ENCODE measurements around the gene LRP5. TPM values are rescaled to one million over a fixed set of nuclear protein-coding genes. Genes with fewer than 3 reads are reported as not detected.

LRP5 gene
- total and polyA plus RNA-seq, 2 experiments from 2014 or later, result 26.9 to 51.1 TPM

- TF ChIP-seq POLR2AphosphoS5 (IDR thresholded peaks at IDR 0.05; ENCODE audit: low read depth) (no peak), EZH2 (IDR thresholded peaks at IDR 0.05; ENCODE audit: low read depth, unreplicated experiment) (no peak), REST (IDR thresholded peaks at IDR 0.05; ENCODE audit: unreplicated experiment) (no peak), ETS1 (IDR thresholded peaks at IDR 0.05) (no peak), EZH2phosphoT487 (IDR thresholded peaks at IDR 0.05; ENCODE audit: unreplicated experiment) (no peak), CREB1 (CRISPR knock-in tag; IDR thresholded peaks at IDR 0.05; ENCODE audit: low read depth) (no peak), CTCF (conservative IDR thresholded peaks at IDR 0.05; ENCODE audit: low read depth in 2 of 2) (no peak)
Measured at GRCh38 chr11:68390315-68390714, 77.9 kb downstream of the LRP5 start.

GRCh38 chr11:68392822-68393221 is 80.4 kb downstream of the LRP5 start:
- H3K27me3 ChIP-seq (ENCODE audit: insufficient read depth), result no peaks in the 10 kb centered on the region
- no peak for TF ChIP-seq EZH2phosphoT487 (IDR thresholded peaks at IDR 0.05; ENCODE audit: unreplicated experiment)
- no peak for TF ChIP-seq ZNF462 (CRISPR knock-in tag; IDR thresholded peaks at IDR 0.05)
- H3F3A ChIP-seq (replicated peaks; ENCODE audit: low read depth), result no peaks in the 10 kb centered on the region
- H3K4me1 ChIP-seq (ENCODE audit: insufficient read depth), result no peaks in the 10 kb centered on the region
- no peak overlapping the region for H3K4me3 Mint-ChIP-seq
- H3K36me3 Mint-ChIP-seq (ENCODE audit: low read depth), result peaks cover 15% of the 10 kb centered on the region
- DNase-seq (ENCODE audit: low spot score) (no peak), ATAC-seq (no peak)
- H3K27me3 Mint-ChIP-seq (ENCODE audit: insufficient read depth, low read depth, poor library complexity), result no peaks in the 10 kb centered on the region
- no peaks in the 10 kb centered on the region for H4K20me1 ChIP-seq (replicated peaks; ENCODE audit: insufficient read depth)
- H3K27ac ChIP-seq (ENCODE audit: low read depth), result no peak overlapping the region
- H3K4me3 ChIP-seq, result no peak overlapping the region
- no peak overlapping the region for H3K4me2 ChIP-seq
- no peaks in the 10 kb centered on the region for H3K79me2 ChIP-seq (replicated peaks; ENCODE audit: insufficient read depth)
- no peaks in the 10 kb centered on the region for H3K4me1 Mint-ChIP-seq
- no peaks in the 10 kb centered on the region for H3K36me3 ChIP-seq (ENCODE audit: insufficient read depth)
- H2AFZ ChIP-seq, result no peak overlapping the region
- H3K27ac Mint-ChIP-seq, result no peak overlapping the region
- no peaks in the 10 kb centered on the region for H3K9me2 ChIP-seq (ENCODE audit: insufficient read depth)
- no peaks in the 10 kb centered on the region; the same call in 2 of the 3 replicates for H3K9me3 Mint-ChIP-seq

More at GRCh38 chr11:68390315-68390714, 77.9 kb downstream of the LRP5 start:
- no peak overlapping the region for H2AFZ ChIP-seq
- H3F3A ChIP-seq (replicated peaks; ENCODE audit: low read depth), result no peaks in the 10 kb centered on the region
- Mint-ChIP-seq H3K36me3 (ENCODE audit: low read depth) (peaks cover 38% of the 10 kb centered on the region), H3K4me3 (no peak overlapping the region), H3K4me1 (no peaks in the 10 kb centered on the region), H3K27ac (no peak overlapping the region), H3K27me3 (ENCODE audit: insufficient read depth, low read depth, poor library complexity) (no peaks in the 10 kb centered on the region), H3K9me3 (no peaks in the 10 kb centered on the region)
- no peak overlapping the region for H3K4me2 ChIP-seq
- no peak overlapping the region for H3K27ac ChIP-seq (ENCODE audit: low read depth)
- no peaks in the 10 kb centered on the region for H3K79me2 ChIP-seq (replicated peaks; ENCODE audit: insufficient read depth)
- H3K4me1 ChIP-seq (ENCODE audit: insufficient read depth), result no peaks in the 10 kb centered on the region
- no peaks in the 10 kb centered on the region for H3K27me3 ChIP-seq (ENCODE audit: insufficient read depth)
- no peak for DNase-seq (ENCODE audit: low spot score)
- no peaks in the 10 kb centered on the region for H3K9me2 ChIP-seq (ENCODE audit: insufficient read depth)
- no peaks in the 10 kb centered on the region for H3K36me3 ChIP-seq (ENCODE audit: insufficient read depth)
- H3K4me3 ChIP-seq, result no peak overlapping the region
- H4K20me1 ChIP-seq (replicated peaks; ENCODE audit: insufficient read depth), result no peaks in the 10 kb centered on the region
- ATAC-seq, result no peak
